Neural cell (in vitro differentiated cells): ENCODE results near the gene LETMD1. TPM values are rescaled to one million over a fixed set of nuclear protein-coding genes. Genes with fewer than 3 reads are reported as not detected.

Experiments used
- H2AFZ ChIP-seq: fragments of 200-600, 300-800 bp; sonication (generic), shearing (Covaris generic); 2 replicates; pipeline ENCODE4 v1.6.0; 2014; ENCODE audit warnings: low read depth, mild to moderate bottlenecking, antibody characterized with exemption, low read length, moderate library complexity
- H3F3A ChIP-seq: fragments of 200-600 bp; shearing (Covaris generic); 2 replicates; pipeline ENCODE4 v1.6.1; 2016; ENCODE audit warnings: mild to moderate bottlenecking, moderate library complexity, mixed read lengths, antibody characterized with exemption, low read length; ENCODE audit not compliant: insufficient read depth, poor library complexity, severe bottlenecking
- H3K27ac ChIP-seq: fragments of 200-600, 300-800 bp; sonication (generic), shearing (Covaris generic); 2 replicates; pipeline ENCODE4 v1.5.1; 2014; ENCODE audit warnings: mild to moderate bottlenecking, low read length, moderate library complexity
- H3K27me3 ChIP-seq: fragments of 300-800, 200-600 bp; sonication (generic), shearing (Covaris generic); 2 replicates; pipeline ENCODE4 v1.6.0; 2014; ENCODE audit warnings: mild to moderate bottlenecking, low read depth, low read length, moderate library complexity; ENCODE audit not compliant: insufficient read depth
- H3K36me3 ChIP-seq: fragments of 300-800, 200-600 bp; sonication (generic), shearing (Covaris generic); 2 replicates; pipeline ENCODE4 v1.5.1; 2014; ENCODE audit warnings: mild to moderate bottlenecking, antibody characterized with exemption, low read length, moderate library complexity; ENCODE audit not compliant: insufficient read depth
- H3K4me2 ChIP-seq: fragments of 300-800, 200-600 bp; sonication (generic), shearing (Covaris generic); 2 replicates; pipeline ENCODE4 v1.6.0; 2014; ENCODE audit warnings: mild to moderate bottlenecking, low read length
- H3K4me3 ChIP-seq: fragments of 300-800, 200-600 bp; sonication (generic), shearing (Covaris generic); 2 replicates; pipeline ENCODE4 v1.5.1; 2014; ENCODE audit warnings: mild to moderate bottlenecking, low read length, moderate library complexity
- H3K79me2 ChIP-seq: fragments of 200-600 bp; shearing (Covaris generic); replicated peaks from 2 replicates; pipeline ENCODE4 v1.6.0; 2014; ENCODE audit warnings: mild to moderate bottlenecking, low read length, moderate library complexity; ENCODE audit not compliant: insufficient read depth
- H3K9ac ChIP-seq: fragments of 300-800, 200-600 bp; sonication (generic), shearing (Covaris generic); 2 replicates; pipeline ENCODE4 v1.6.1; 2016; ENCODE audit warnings: mild to moderate bottlenecking, low read length, mixed read lengths
- H3K9me2 ChIP-seq: fragments of 200-600 bp; shearing (Covaris generic); 2 replicates; pipeline ENCODE4 v1.6.1; 2016; ENCODE audit warnings: mild to moderate bottlenecking, low read length, mixed read lengths; ENCODE audit not compliant: insufficient read depth
- H3K9me3 ChIP-seq: fragments of 200-600, 300-800 bp; sonication (generic), shearing (Covaris generic); 2 replicates; pipeline ENCODE4 v1.6.1; 2016; ENCODE audit warnings: mild to moderate bottlenecking, mixed run types, low read length, moderate library complexity, mixed read lengths
- H4K20me1 ChIP-seq: fragments of 200-600 bp; shearing (Covaris generic); 2 replicates; pipeline ENCODE4 v1.6.1; 2016; ENCODE audit warnings: mild to moderate bottlenecking, mixed run types; ENCODE audit not compliant: insufficient read depth
- CTCF ChIP-seq: fragments of 450-650 bp; IDR thresholded peaks from 2 replicates; pipeline ENCODE4 v1.5.1; 2014; ENCODE audit warnings: antibody characterized with exemption, mild to moderate bottlenecking, moderate library complexity; ENCODE audit not compliant: poor library complexity, severe bottlenecking
- EP300 ChIP-seq: fragments of 450-650 bp; conservative IDR thresholded peaks from 2 replicates; pipeline ENCODE4 v1.6.1; 2014; ENCODE audit warnings: antibody characterized with exemption, mild to moderate bottlenecking, moderate library complexity; ENCODE audit not compliant: poor library complexity, severe bottlenecking
- EZH2 ChIP-seq: fragments of 200-600, 300-800 bp; shearing (Covaris generic), sonication (generic); IDR thresholded peaks from 2 replicates; pipeline ENCODE4 v1.6.1; 2014; ENCODE audit warnings: antibody characterized with exemption, low read length, borderline replicate concordance, mild to moderate bottlenecking; ENCODE audit not compliant: insufficient read depth, poor library complexity, severe bottlenecking
- MXI1 ChIP-seq: fragments of 450-650 bp; conservative IDR thresholded peaks from 2 replicates; pipeline ENCODE4 v1.6.1; 2014; ENCODE audit warnings: antibody characterized with exemption, mild to moderate bottlenecking; ENCODE audit not compliant: poor library complexity, severe bottlenecking
- POLR2AphosphoS5 ChIP-seq: IDR thresholded peaks from 2 replicates; pipeline ENCODE4 v1.6.1; 2012
- RAD21 ChIP-seq: fragments of 450-650 bp; conservative IDR thresholded peaks from 2 replicates; pipeline ENCODE4 v1.6.1; 2014; ENCODE audit warnings: antibody characterized with exemption, mild to moderate bottlenecking, moderate library complexity
- REST ChIP-seq: IDR thresholded peaks from 2 replicates; pipeline ENCODE4 v1.6.1; 2012; ENCODE audit warnings: borderline replicate concordance
- SMC3 ChIP-seq: fragments of 450-650 bp; conservative IDR thresholded peaks from 2 replicates; pipeline ENCODE4 v1.6.1; 2014; ENCODE audit warnings: antibody characterized with exemption, mild to moderate bottlenecking, moderate library complexity; ENCODE audit not compliant: poor library complexity
- TAF1 ChIP-seq: IDR thresholded peaks from 2 replicates; pipeline ENCODE4 v1.6.1; 2012; ENCODE audit warnings: low read depth
- polyA plus RNA-seq: library from polyadenylated mRNA; depleted of rRNA; stranded (reverse); fragments of >200 nt; gene quantifications from 2 replicates; pipeline ENCODE4 v1.2.3, GENCODE V29; 2014

The LETMD1 gene
- polyA plus RNA-seq, 1 donor from 2014 or later: 101 TPM

DNA sequence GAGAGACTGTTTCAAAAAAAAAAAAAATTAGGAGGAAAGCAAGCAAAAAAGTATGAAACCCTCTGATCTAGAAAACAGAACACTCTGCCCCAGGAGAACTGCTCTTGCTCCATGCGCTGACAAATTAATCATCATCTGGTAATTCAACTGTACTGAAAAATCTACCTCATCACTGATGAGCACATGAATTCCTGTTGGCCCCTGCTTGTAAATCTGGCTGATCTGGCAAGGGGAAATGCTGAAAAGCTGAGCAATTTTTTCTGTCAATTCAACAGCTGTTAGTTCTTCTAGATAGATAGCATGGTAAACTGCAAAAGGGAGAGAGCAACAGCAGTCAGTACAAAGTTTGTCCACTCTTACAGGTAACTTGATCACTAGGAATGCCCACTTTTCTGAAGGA, 50.5 kb downstream of the LETMD1 start:
- no peaks in the 10 kb centered on the region for H4K20me1 ChIP-seq
- H3K36me3 ChIP-seq: no peaks in the 10 kb centered on the region
- no peaks in the 10 kb centered on the region for H3K9me2 ChIP-seq
- no peaks in the 10 kb centered on the region for H3K9me3 ChIP-seq
- TF ChIP-seq SMC3 (no peak), TAF1 (no peak), POLR2AphosphoS5 (no peak), EZH2 (no peak), REST (no peak), MXI1 (no peak), EP300 (no peak), RAD21 (no peak), CTCF (no peak)
- H2AFZ ChIP-seq: no peak overlapping the region
- no peaks in the 10 kb centered on the region for H3K27me3 ChIP-seq
- no peak overlapping the region for H3K9ac ChIP-seq
- no peak overlapping the region for H3K4me2 ChIP-seq
- no peaks in the 10 kb centered on the region for H3F3A ChIP-seq
- H3K27ac ChIP-seq: no peak overlapping the region
- no peaks in the 10 kb centered on the region for H3K79me2 ChIP-seq
- H3K4me3 ChIP-seq: no peak overlapping the region

DNA sequence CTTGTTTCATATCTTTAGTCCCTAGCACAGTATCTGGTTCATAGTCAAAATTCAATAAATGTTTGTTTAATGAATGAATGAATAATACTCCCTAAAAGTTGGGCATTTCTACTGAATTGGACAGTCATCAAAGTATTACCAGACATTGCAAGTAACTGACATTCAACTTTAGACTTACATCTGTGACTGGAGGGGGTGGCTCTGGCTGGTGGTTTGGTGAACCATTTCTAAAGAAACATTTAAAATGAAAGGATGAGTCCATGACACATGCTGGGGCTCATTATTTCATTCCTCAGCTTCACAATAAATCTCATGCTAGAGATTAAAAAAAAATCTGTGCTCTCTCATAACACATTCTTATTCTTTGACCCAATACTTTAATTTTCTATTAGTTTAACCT, 55.9 kb downstream of the LETMD1 start:
- Histone ChIP-seq H3K4me3 (no peak overlapping the region), H4K20me1 (no peaks in the 10 kb centered on the region), H3K9me3 (no peaks in the 10 kb centered on the region), H3F3A (no peaks in the 10 kb centered on the region), H3K27me3 (no peaks in the 10 kb centered on the region), H3K27ac (no peak overlapping the region), H3K9ac (no peak overlapping the region), H3K79me2 (no peaks in the 10 kb centered on the region), H3K9me2 (no peaks in the 10 kb centered on the region), H2AFZ (no peak overlapping the region), H3K36me3 (peaks cover 5% of the 10 kb centered on the region), H3K4me2 (no peak overlapping the region)
- TF ChIP-seq TAF1 (no peak), SMC3 (no peak), POLR2AphosphoS5 (no peak), REST (no peak), CTCF (no peak), EP300 (no peak), MXI1 (no peak), RAD21 (no peak), EZH2 (no peak)
